ENCODE measurements around the gene COPA.

The COPA gene

GRCh38 chr1:160373696-160374095, 30.6 kb upstream of the COPA start:
- peak; percentile 33 for DNase-seq (ENCODE audit: low read depth)
- H3K4me3 ChIP-seq (replicated peaks; ENCODE audit: low read depth, low read length): no peak overlapping the region
- TF ChIP-seq, protein P1, sequence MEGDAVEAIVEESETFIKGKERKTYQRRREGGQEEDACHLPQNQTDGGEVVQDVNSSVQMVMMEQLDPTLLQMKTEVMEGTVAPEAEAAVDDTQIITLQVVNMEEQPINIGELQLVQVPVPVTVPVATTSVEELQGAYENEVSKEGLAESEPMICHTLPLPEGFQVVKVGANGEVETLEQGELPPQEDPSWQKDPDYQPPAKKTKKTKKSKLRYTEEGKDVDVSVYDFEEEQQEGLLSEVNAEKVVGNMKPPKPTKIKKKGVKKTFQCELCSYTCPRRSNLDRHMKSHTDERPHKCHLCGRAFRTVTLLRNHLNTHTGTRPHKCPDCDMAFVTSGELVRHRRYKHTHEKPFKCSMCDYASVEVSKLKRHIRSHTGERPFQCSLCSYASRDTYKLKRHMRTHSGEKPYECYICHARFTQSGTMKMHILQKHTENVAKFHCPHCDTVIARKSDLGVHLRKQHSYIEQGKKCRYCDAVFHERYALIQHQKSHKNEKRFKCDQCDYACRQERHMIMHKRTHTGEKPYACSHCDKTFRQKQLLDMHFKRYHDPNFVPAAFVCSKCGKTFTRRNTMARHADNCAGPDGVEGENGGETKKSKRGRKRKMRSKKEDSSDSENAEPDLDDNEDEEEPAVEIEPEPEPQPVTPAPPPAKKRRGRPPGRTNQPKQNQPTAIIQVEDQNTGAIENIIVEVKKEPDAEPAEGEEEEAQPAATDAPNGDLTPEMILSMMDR (IDR thresholded peaks at IDR 0.05; ENCODE audit: low read length, missing control alignments): no peak

- no peak for DNase-seq (ENCODE audit: low read depth)
- TF ChIP-seq, protein P1 (IDR thresholded peaks at IDR 0.05; ENCODE audit: low read length, missing control alignments): no peak
- no peak overlapping the region for H3K4me3 ChIP-seq (replicated peaks; ENCODE audit: low read depth, low read length)
Measured at GRCh38 chr1:160371756-160372155, 28.7 kb upstream of the COPA start.

GRCh38 chr1:160371346-160371631, 28.2 kb upstream of the COPA start:
- TF ChIP-seq, protein P1 (IDR thresholded peaks at IDR 0.05; ENCODE audit: low read length, missing control alignments): no peak
- no peak for DNase-seq (ENCODE audit: low read depth)
- H3K4me3 ChIP-seq (replicated peaks; ENCODE audit: low read depth, low read length): no peak overlapping the region

GRCh38 chr1:160370561-160371345, 27.7 kb upstream of the COPA start:
- DNase-seq (ENCODE audit: low read depth): no peak
- TF ChIP-seq, protein P1 (IDR thresholded peaks at IDR 0.05; ENCODE audit: low read length, missing control alignments): no peak
- no peak overlapping the region for H3K4me3 ChIP-seq (replicated peaks; ENCODE audit: low read depth, low read length)

- DNase-seq (ENCODE audit: low read depth): no peak
- TF ChIP-seq, protein P1 (IDR thresholded peaks at IDR 0.05; ENCODE audit: low read length, missing control alignments): no peak
- H3K4me3 ChIP-seq (replicated peaks; ENCODE audit: low read depth, low read length): no peak overlapping the region
Measured at GRCh38 chr1:160369087-160369486, 26.0 kb upstream of the COPA start.

DNA sequence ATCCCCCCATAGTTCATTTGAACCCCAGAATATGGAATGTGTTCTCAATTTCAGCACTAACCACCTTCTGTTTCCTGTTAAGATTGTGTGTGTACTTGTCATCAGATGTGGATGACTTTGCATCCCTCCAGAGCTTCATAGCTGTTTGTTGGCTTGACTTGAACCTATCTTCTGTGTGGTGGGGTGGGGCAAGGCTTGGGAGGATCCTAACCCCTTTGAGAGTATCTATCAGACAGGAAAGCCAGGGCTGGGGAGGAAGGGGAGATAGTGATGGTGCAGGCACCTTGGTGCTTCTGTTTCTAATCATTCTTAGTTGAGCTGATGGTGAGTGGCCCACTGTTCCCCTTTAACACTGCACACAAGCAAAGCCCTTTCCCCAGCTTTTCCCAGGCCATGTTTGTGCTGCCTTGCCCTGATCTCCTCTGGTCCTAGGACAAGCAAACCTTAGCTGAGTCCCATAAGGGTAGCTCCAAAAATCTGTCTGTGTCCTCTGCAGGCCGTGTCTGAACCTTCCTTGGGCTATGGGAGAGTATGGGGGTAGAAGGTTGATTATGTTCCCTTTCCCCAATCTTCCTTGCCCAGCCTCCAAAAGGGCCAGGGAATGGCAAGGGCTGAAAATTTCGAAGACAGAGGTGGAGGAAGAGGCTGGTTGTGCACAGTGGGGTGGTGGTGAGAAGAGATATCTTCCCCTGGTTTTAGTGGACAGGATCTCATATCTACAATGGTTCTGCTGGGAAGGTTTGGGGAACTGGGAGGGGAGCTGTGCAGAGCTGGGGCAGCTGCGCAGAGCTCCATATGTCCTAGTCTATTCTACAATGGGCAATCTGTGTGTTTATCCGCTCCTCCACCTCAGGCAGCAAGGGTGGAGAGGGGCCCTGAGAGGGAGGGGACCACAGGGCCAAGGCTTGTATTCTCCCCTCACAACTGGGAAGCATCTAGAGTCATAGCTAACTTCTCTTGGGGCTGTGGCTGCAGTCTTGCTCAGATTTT, 25.2 kb upstream of the COPA start:
- no peak overlapping the region for H3K4me3 ChIP-seq (replicated peaks; ENCODE audit: low read depth, low read length)
- TF ChIP-seq, protein P1 (IDR thresholded peaks at IDR 0.05; ENCODE audit: low read length, missing control alignments): no peak
- DNase-seq (ENCODE audit: low read depth): no peak
